ENCODE data around the gene C10orf90. TPM values are rescaled to one million over a fixed set of nuclear protein-coding genes. Genes with fewer than 3 reads are reported as not detected.

C10orf90 gene
- total and polyA plus RNA-seq, 4 donors, result 0.05 to 0.25 TPM; not detected in 2

DNA sequence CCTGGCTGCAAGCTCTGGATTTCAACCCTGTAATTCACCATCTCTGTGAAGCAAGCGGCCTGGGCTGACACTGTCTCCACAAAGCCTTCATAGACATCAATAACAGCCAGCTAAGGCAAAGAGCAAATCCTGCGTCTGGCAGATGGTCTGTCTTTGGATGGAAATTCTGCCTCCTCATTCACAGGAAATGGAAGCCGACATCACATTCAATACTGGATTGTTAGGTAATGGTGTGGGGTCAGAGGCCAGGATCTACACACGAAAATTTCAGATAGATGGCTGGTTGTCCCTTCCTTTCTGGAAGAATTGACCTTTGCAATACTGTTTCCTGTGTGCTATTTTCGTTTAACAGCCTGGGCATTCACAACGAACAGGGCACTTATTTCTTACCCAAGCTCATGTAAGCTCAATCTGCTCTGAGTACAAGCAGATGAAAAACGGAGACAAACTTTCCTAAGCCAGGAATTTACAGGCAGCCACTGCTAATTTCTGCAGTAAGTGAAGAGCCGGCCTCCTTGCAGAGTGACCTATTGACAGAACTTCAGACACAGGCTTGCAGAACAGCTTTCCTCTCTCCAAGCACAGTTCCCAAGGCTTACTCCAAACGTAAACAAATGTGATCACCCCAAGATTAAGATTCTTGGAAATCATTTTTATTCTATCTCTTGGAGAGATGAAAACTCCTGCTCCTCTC, 279.2 kb downstream of the C10orf90 start:
- H3K27me3 ChIP-seq (ENCODE audit: control insufficient read depth in 4 of 4, insufficient read depth in 4 of 4, low read length in 3 of 4), result peaks cover 0 to 8% (median 4%) of the 10 kb centered on the region in 4 donors
- DNase-seq (ENCODE audit: low spot score), result no peak
- peak; percentile 87 for TF ChIP-seq NR2F2 (IDR thresholded peaks at IDR 0.05)
- TF ChIP-seq, protein P1, sequence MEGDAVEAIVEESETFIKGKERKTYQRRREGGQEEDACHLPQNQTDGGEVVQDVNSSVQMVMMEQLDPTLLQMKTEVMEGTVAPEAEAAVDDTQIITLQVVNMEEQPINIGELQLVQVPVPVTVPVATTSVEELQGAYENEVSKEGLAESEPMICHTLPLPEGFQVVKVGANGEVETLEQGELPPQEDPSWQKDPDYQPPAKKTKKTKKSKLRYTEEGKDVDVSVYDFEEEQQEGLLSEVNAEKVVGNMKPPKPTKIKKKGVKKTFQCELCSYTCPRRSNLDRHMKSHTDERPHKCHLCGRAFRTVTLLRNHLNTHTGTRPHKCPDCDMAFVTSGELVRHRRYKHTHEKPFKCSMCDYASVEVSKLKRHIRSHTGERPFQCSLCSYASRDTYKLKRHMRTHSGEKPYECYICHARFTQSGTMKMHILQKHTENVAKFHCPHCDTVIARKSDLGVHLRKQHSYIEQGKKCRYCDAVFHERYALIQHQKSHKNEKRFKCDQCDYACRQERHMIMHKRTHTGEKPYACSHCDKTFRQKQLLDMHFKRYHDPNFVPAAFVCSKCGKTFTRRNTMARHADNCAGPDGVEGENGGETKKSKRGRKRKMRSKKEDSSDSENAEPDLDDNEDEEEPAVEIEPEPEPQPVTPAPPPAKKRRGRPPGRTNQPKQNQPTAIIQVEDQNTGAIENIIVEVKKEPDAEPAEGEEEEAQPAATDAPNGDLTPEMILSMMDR (IDR thresholded peaks at IDR 0.05; ENCODE audit: low read depth, low read length, missing input control), result no peak
- H3K9me3 ChIP-seq (ENCODE audit: control insufficient read depth in 4 of 4, low read length in 3 of 4), result no peaks in the 10 kb centered on the region
- H3K27ac ChIP-seq (ENCODE audit: low read depth in 1 of 2, low read length in 2 of 2), result no peak overlapping the region
- no peaks in the 10 kb centered on the region for H3K36me3 ChIP-seq (ENCODE audit: control insufficient read depth in 4 of 4, insufficient read depth in 3 of 4, low read depth in 1 of 4, low read length in 3 of 4)
- H3K9ac ChIP-seq (ENCODE audit: low read depth in 1 of 2, low read length in 2 of 2), result no peak overlapping the region
- 23% methylated on average over 9 of the region's 9 CpGs for WGBS
- peaks cover 10 to 17% (median 12%) of the 10 kb centered on the region in 4 donors for H3K4me1 ChIP-seq (ENCODE audit: control insufficient read depth in 4 of 4, insufficient read depth in 4 of 4, low read length in 3 of 4)
- H3K4me3 ChIP-seq (ENCODE audit: low read depth in 1 of 3, low read length in 3 of 3), result no peak overlapping the region

DNA sequence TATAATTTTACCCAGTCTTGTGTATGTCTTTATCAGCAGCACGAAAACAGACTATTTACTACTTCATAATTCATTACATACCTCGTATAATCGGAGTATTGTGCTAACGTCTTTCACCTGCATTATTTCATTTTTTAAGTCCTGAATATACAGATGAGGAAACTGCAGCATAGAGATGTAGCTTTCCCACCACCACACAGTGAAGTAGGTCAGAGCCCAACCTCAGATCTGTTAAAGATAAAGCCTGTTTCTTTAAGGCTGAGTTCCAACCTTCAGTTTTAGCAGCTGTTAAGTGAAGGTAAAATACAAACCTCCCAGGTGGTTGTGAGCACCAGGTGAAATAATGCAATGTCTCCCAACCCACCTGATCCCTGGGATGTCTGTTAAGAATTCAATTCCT, 280.2 kb downstream of the C10orf90 start:
- peaks cover 0 to 8% (median 6%) of the 10 kb centered on the region in 4 donors for H3K27me3 ChIP-seq (ENCODE audit: control insufficient read depth in 4 of 4, insufficient read depth in 4 of 4, low read length in 3 of 4)
- H3K9ac ChIP-seq (ENCODE audit: low read depth in 1 of 2, low read length in 2 of 2), result no peak overlapping the region
- TF ChIP-seq SP1 (IDR thresholded peaks at IDR 0.05), result no peak
- no peak for TF ChIP-seq TAF1 (conservative IDR thresholded peaks at IDR 0.05)
- TF ChIP-seq, protein P2, sequence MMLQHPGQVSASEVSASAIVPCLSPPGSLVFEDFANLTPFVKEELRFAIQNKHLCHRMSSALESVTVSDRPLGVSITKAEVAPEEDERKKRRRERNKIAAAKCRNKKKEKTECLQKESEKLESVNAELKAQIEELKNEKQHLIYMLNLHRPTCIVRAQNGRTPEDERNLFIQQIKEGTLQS (IDR thresholded peaks at IDR 0.05), result no peak
- TF ChIP-seq, protein P3, sequence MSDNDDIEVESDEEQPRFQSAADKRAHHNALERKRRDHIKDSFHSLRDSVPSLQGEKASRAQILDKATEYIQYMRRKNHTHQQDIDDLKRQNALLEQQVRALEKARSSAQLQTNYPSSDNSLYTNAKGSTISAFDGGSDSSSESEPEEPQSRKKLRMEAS (IDR thresholded peaks at IDR 0.05), result no peak
- TF ChIP-seq HNF4G (IDR thresholded peaks at IDR 0.05), result no peak
- TF ChIP-seq FOXA1 (IDR thresholded peaks at IDR 0.05), result no peak
- TF ChIP-seq HNF4A (conservative IDR thresholded peaks at IDR 0.05), result no peak
- no peak for TF ChIP-seq FOXA2 (IDR thresholded peaks at IDR 0.05)
- TF ChIP-seq GABPA (IDR thresholded peaks at IDR 0.05 in 1 of 2, conservative IDR thresholded peaks at IDR 0.05 in 1 of 2), result no peak
- TF ChIP-seq EGR1 (IDR thresholded peaks at IDR 0.05; ENCODE audit: low read depth in 2 of 2), result no peak
- no peak for TF ChIP-seq NR2F2 (IDR thresholded peaks at IDR 0.05)
- no peak for TF ChIP-seq JUND (IDR thresholded peaks at IDR 0.05)
- TF ChIP-seq, protein P1 (IDR thresholded peaks at IDR 0.05; ENCODE audit: low read depth, low read length, missing input control), result no peak
- no peak for TF ChIP-seq RAD21 (IDR thresholded peaks at IDR 0.05)
- TF ChIP-seq, protein P4, sequence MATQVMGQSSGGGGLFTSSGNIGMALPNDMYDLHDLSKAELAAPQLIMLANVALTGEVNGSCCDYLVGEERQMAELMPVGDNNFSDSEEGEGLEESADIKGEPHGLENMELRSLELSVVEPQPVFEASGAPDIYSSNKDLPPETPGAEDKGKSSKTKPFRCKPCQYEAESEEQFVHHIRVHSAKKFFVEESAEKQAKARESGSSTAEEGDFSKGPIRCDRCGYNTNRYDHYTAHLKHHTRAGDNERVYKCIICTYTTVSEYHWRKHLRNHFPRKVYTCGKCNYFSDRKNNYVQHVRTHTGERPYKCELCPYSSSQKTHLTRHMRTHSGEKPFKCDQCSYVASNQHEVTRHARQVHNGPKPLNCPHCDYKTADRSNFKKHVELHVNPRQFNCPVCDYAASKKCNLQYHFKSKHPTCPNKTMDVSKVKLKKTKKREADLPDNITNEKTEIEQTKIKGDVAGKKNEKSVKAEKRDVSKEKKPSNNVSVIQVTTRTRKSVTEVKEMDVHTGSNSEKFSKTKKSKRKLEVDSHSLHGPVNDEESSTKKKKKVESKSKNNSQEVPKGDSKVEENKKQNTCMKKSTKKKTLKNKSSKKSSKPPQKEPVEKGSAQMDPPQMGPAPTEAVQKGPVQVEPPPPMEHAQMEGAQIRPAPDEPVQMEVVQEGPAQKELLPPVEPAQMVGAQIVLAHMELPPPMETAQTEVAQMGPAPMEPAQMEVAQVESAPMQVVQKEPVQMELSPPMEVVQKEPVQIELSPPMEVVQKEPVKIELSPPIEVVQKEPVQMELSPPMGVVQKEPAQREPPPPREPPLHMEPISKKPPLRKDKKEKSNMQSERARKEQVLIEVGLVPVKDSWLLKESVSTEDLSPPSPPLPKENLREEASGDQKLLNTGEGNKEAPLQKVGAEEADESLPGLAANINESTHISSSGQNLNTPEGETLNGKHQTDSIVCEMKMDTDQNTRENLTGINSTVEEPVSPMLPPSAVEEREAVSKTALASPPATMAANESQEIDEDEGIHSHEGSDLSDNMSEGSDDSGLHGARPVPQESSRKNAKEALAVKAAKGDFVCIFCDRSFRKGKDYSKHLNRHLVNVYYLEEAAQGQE (IDR thresholded peaks at IDR 0.05), result no peak
- no peak for TF ChIP-seq YY1 (IDR thresholded peaks at IDR 0.05)
- TF ChIP-seq, protein P5, sequence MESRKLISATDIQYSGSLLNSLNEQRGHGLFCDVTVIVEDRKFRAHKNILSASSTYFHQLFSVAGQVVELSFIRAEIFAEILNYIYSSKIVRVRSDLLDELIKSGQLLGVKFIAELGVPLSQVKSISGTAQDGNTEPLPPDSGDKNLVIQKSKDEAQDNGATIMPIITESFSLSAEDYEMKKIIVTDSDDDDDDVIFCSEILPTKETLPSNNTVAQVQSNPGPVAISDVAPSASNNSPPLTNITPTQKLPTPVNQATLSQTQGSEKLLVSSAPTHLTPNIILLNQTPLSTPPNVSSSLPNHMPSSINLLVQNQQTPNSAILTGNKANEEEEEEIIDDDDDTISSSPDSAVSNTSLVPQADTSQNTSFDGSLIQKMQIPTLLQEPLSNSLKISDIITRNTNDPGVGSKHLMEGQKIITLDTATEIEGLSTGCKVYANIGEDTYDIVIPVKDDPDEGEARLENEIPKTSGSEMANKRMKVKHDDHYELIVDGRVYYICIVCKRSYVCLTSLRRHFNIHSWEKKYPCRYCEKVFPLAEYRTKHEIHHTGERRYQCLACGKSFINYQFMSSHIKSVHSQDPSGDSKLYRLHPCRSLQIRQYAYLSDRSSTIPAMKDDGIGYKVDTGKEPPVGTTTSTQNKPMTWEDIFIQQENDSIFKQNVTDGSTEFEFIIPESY (IDR thresholded peaks at IDR 0.05), result no peak
- TF ChIP-seq RXRA (IDR thresholded peaks at IDR 0.05), result no peak
- no peak overlapping the region for H3K4me3 ChIP-seq (ENCODE audit: low read depth in 1 of 3, low read length in 3 of 3)
- WGBS, result 80% methylated on average over 4 of the region's 4 CpGs
- peaks cover 10 to 17% (median 12%) of the 10 kb centered on the region in 4 donors for H3K4me1 ChIP-seq (ENCODE audit: control insufficient read depth in 4 of 4, insufficient read depth in 4 of 4, low read length in 3 of 4)
- no peaks in the 10 kb centered on the region for H3K36me3 ChIP-seq (ENCODE audit: control insufficient read depth in 4 of 4, insufficient read depth in 3 of 4, low read depth in 1 of 4, low read length in 3 of 4)
- DNase-seq (ENCODE audit: low spot score), result no peak
- H3K27ac ChIP-seq (ENCODE audit: low read depth in 1 of 2, low read length in 2 of 2), result no peak overlapping the region
- H3K9me3 ChIP-seq (ENCODE audit: control insufficient read depth in 4 of 4, low read length in 3 of 4), result no peaks in the 10 kb centered on the region

All from liver (tissue), 9 donors.